ENCODE data around the gene IRF9. TPM values are rescaled to one million over a fixed set of nuclear protein-coding genes. Genes with fewer than 3 reads are reported as not detected.

Gene IRF9
- total RNA-seq, 2 experiments from 2014 or later: 112 to 118 TPM

GRCh38 chr14:24187539-24187915 is 26.5 kb downstream of the IRF9 start:
- H3K4me1 Mint-ChIP-seq (ENCODE audit: low read depth): peaks cover 36% of the 10 kb centered on the region
- H3K36me3 Mint-ChIP-seq (ENCODE audit: low read depth): peaks cover 35% of the 10 kb centered on the region
- intact Hi-C loops (cut with micrococcal nuclease): no loop called here
- CTCF ChIA-PET: interaction anchor here (1.4 kb wide), 1 partner anchor 27 kb away, joined by 5 read pairs; the partner anchor contains the start of gene IRF9
- TF ChIP-seq CTCF (IDR thresholded peaks at IDR 0.05): no peak
- POLR2A ChIA-PET: interaction anchor here (0.6 to 13.4 kb wide), 12 partner anchors 8 to 127 kb away, joined by 3 to 163 read pairs (median 8); partner anchors contain the start of genes CHMP4A, IRF9, REC8 and TM9SF1
- no peaks in the 10 kb centered on the region for H3K9me3 Mint-ChIP-seq
- no peak for DNase-seq
- no peaks in the 10 kb centered on the region for H3K27me3 Mint-ChIP-seq
- no peak for ATAC-seq
- H3K4me3 Mint-ChIP-seq: peak overlapping the region; percentile 92
- H3K27ac Mint-ChIP-seq: peak overlapping the region; percentile 85

- H3K4me1 Mint-ChIP-seq (ENCODE audit: low read depth): peaks cover 41% of the 10 kb centered on the region
- ChIA-PET CTCF (interaction anchor here (1.0 to 1.4 kb wide), 8 partner anchors 26 to 243 kb away, joined by 3 to 6 read pairs (median 3); partner anchors contain the start of genes CIDEB, IRF9 and MDP1), POLR2A (interaction anchor here (0.8 to 13.4 kb wide), 24 partner anchors 10 to 249 kb away, joined by 3 to 163 read pairs (median 4); partner anchors contain the start of genes CHMP4A, DCAF11, EMC9 and IRF9)
- peak; percentile 96 for DNase-seq
- no peaks in the 10 kb centered on the region for H3K27me3 Mint-ChIP-seq
- intact Hi-C loops (cut with micrococcal nuclease): no loop called here
- no peaks in the 10 kb centered on the region for H3K9me3 Mint-ChIP-seq
- H3K27ac Mint-ChIP-seq: peak within 1 kb of the TSS; percentile 85
- peak; percentile 95 for ATAC-seq
- peaks cover 36% of the 10 kb centered on the region for H3K36me3 Mint-ChIP-seq (ENCODE audit: low read depth)
- no peak for TF ChIP-seq CTCF (IDR thresholded peaks at IDR 0.05)
- H3K4me3 Mint-ChIP-seq: peak within 1 kb of the TSS; percentile 92
Measured at GRCh38 chr14:24188251-24189058, 27.4 kb downstream of the IRF9 start, which contains the start of gene IPO4. Gene IPO4, minus strand, starts transcription at chr14:24188816. Its CDS starts 29 bp downstream, at chr14:24188787.

- no peaks in the 10 kb centered on the region for H3K9me3 Mint-ChIP-seq
- peaks cover 43% of the 10 kb centered on the region for H3K4me1 Mint-ChIP-seq (ENCODE audit: low read depth)
- no peak for TF ChIP-seq CTCF (IDR thresholded peaks at IDR 0.05)
- ChIA-PET POLR2A (interaction anchor here (0.8 to 13.4 kb wide), 25 partner anchors 10 to 249 kb away, joined by 3 to 163 read pairs (median 4); partner anchors contain the start of genes CHMP4A, DCAF11, EMC9 and IRF9), CTCF (interaction anchor here (1.0 to 1.4 kb wide), 8 partner anchors 26 to 243 kb away, joined by 3 to 6 read pairs (median 3); partner anchors contain the start of genes CIDEB, IRF9 and MDP1)
- H3K27ac Mint-ChIP-seq: peak overlapping the region; percentile 85
- DNase-seq: no peak
- intact Hi-C loops (cut with micrococcal nuclease): no loop called here
- H3K36me3 Mint-ChIP-seq (ENCODE audit: low read depth): peaks cover 35% of the 10 kb centered on the region
- no peak for ATAC-seq
- no peaks in the 10 kb centered on the region for H3K27me3 Mint-ChIP-seq
- peak overlapping the region; percentile 92 for H3K4me3 Mint-ChIP-seq
Measured at GRCh38 chr14:24189059-24189375, 28.0 kb downstream of the IRF9 start.

- ChIA-PET CTCF (interaction anchor here (1.0 to 1.5 kb wide), 8 partner anchors 25 to 242 kb away, joined by 3 to 6 read pairs (median 4); partner anchors contain the start of genes CIDEB, IRF9 and MDP1), POLR2A (interaction anchor here (0.8 to 13.4 kb wide), 20 partner anchors 11 to 136 kb away, joined by 3 to 163 read pairs (median 5); partner anchors contain the start of genes CHMP4A, DCAF11, EMC9 and IRF9)
- peak overlapping the region; percentile 92 for H3K4me3 Mint-ChIP-seq
- H3K9me3 Mint-ChIP-seq: no peaks in the 10 kb centered on the region
- intact Hi-C loops (cut with micrococcal nuclease): no loop called here
- no peak for TF ChIP-seq CTCF (IDR thresholded peaks at IDR 0.05)
- H3K4me1 Mint-ChIP-seq (ENCODE audit: low read depth): peaks cover 47% of the 10 kb centered on the region
- DNase-seq: no peak
- no peak for ATAC-seq
- no peaks in the 10 kb centered on the region for H3K27me3 Mint-ChIP-seq
- peak overlapping the region; percentile 52 for H3K27ac Mint-ChIP-seq
- peaks cover 37% of the 10 kb centered on the region for H3K36me3 Mint-ChIP-seq (ENCODE audit: low read depth)
Measured at GRCh38 chr14:24189460-24189859, 28.4 kb downstream of the IRF9 start.
